Measurements from ENCODE around the gene PRRC2B. TPM values are rescaled to one million over a fixed set of nuclear protein-coding genes. Genes with fewer than 3 reads are reported as not detected.

PRRC2B gene
- total and polyA plus RNA-seq, 2 of the 13 experiments (the other 11 are each of a cell fraction or from before 2014, with no cell fraction given): 20.8 to 37.4 TPM

DNA sequence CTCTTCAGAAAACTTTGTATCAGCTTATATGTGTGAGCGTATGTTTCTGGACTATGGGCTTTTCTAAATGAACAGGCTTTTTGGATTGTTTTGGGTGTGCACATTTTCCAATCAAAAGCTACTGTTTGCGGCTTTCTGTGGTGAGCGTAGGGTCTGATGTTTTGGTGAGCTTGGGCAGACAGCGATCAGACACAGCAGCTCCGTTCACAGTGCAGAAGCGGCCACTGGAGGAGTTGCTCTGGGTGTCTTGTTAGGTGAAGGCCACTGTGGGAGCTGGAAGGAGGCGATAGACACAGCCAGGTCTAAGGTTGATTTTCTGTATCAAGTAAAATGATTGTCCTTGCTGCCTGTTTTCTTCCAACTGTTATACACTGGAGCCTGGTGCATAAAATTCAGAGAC lies 11.1 kb downstream of the PRRC2B start (continued):
- TF ChIP-seq, protein P1, sequence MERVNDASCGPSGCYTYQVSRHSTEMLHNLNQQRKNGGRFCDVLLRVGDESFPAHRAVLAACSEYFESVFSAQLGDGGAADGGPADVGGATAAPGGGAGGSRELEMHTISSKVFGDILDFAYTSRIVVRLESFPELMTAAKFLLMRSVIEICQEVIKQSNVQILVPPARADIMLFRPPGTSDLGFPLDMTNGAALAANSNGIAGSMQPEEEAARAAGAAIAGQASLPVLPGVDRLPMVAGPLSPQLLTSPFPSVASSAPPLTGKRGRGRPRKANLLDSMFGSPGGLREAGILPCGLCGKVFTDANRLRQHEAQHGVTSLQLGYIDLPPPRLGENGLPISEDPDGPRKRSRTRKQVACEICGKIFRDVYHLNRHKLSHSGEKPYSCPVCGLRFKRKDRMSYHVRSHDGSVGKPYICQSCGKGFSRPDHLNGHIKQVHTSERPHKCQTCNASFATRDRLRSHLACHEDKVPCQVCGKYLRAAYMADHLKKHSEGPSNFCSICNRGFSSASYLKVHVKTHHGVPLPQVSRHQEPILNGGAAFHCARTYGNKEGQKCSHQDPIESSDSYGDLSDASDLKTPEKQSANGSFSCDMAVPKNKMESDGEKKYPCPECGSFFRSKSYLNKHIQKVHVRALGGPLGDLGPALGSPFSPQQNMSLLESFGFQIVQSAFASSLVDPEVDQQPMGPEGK (CRISPR knock-in tag; IDR thresholded peaks at IDR 0.05): no peak

DNA sequence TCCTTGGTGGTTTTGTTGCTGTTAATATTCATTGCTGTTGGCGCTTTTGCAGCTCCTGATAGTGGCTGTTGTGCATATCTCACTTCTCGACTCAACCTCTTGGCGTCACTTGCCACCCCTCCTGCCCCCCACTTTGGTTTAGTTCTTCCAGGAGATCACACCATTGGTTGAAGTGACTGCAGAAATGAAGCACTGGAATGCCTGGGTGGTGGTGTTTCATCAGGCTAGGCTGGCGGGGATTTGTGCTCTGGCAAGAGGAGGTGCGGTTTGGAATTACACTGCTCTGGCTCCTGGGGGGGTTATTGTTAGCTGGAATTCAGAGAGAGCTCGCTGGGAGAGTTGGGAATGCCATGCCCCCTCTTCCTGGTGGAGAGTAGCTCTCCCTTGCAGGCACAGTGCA lies 11.5 kb downstream of the PRRC2B start:
- POLR2A ChIA-PET: interaction anchor here (1.9 kb wide), 1 partner anchor 33 kb away, joined by 5 read pairs; no protein-coding TSS in a partner anchor
- H3K79me2 ChIP-seq (ENCODE audit: insufficient read depth, low read length): peaks cover 98% of the 10 kb centered on the region
- intact Hi-C loops (cut with micrococcal nuclease; ENCODE audit: unreplicated experiment): no loop called here
- no peak for DNase-seq (ENCODE audit: low spot score)
- peak overlapping the region; percentile 60; the same call in 1 of the 2 replicates for H3K4me2 ChIP-seq (ENCODE audit: low read depth, low read length)
- 0 out of 5 replicates have a peak, but pooled peaks cover 0 to 5% of the 10 kb centered on the region in 2 experiments for H3K36me3 ChIP-seq (replicated peaks in 1 of 2; ENCODE audit: control insufficient read depth in 1 of 2, insufficient read depth in 2 of 2, low read length in 2 of 2)
- peaks cover 100% of the 10 kb centered on the region for H3K4me1 ChIP-seq (ENCODE audit: insufficient read depth, low read length)
- BruUV-seq (replicated peaks): no TSS peak
- 98% methylated on average over 4 of the region's 6 CpGs for WGBS (ENCODE audit: low lambda C conversion rate)
- CTCF ChIA-PET (ENCODE audit: low intra/inter-chr PET ratio, low total read pairs): no interaction called here
- ATAC-seq: no peak
- peaks cover 91% of the 10 kb centered on the region for H4K20me1 ChIP-seq (ENCODE audit: insufficient read depth, low read length)
- no peaks in the 10 kb centered on the region for H3K27me3 ChIP-seq (ENCODE audit: control insufficient read depth in 1 of 2, insufficient read depth in 2 of 2, low read length in 2 of 2)
- in situ Hi-C loops (cut with HindIII; ENCODE audit: extremely low pct_ligation_motif_present, low pct_unique_long_range_greater_than_20kb): no loop called here
- H3K27ac ChIP-seq (ENCODE audit: extremely low read length, insufficient read depth, low read length): no peak overlapping the region
- no peak overlapping the region for H2AFZ ChIP-seq (ENCODE audit: low read length)
- no peak overlapping the region for H3K4me3 ChIP-seq (replicated peaks in 1 of 3; ENCODE audit: insufficient read depth in 1 of 3, low read depth in 2 of 3, low read length in 3 of 3)
- TF ChIP-seq, protein P2, sequence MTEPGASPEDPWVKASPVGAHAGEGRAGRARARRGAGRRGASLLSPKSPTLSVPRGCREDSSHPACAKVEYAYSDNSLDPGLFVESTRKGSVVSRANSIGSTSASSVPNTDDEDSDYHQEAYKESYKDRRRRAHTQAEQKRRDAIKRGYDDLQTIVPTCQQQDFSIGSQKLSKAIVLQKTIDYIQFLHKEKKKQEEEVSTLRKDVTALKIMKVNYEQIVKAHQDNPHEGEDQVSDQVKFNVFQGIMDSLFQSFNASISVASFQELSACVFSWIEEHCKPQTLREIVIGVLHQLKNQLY (CRISPR knock-in tag; IDR thresholded peaks at IDR 0.05): no peak
- TF ChIP-seq ZNF746 (CRISPR knock-in tag; IDR thresholded peaks at IDR 0.05) (no peak), PHF20 (CRISPR knock-in tag; IDR thresholded peaks at IDR 0.05) (no peak), FLYWCH1 (CRISPR knock-in tag; IDR thresholded peaks at IDR 0.05) (no peak), PPARG (CRISPR knock-in tag; conservative IDR thresholded peaks at IDR 0.05) (no peak), ZNF674 (CRISPR knock-in tag; IDR thresholded peaks at IDR 0.05; ENCODE audit: low read depth) (no peak), PRPF4 (IDR thresholded peaks at IDR 0.05; ENCODE audit: low read depth, low read length, poor library complexity, severe bottlenecking) (no peak), ISL2 (CRISPR knock-in tag; IDR thresholded peaks at IDR 0.05) (no peak), MBD4 (IDR thresholded peaks at IDR 0.05; ENCODE audit: borderline replicate concordance, low read length) (no peak), IKZF1 (IDR thresholded peaks at IDR 0.05) (no peak), NFRKB (IDR thresholded peaks at IDR 0.05) (no peak), CHD4 (IDR thresholded peaks at IDR 0.05; ENCODE audit: borderline replicate concordance, low read length) (no peak), ZNF383 (CRISPR knock-in tag; IDR thresholded peaks at IDR 0.05; ENCODE audit: borderline replicate concordance) (no peak), SMAD3 (CRISPR knock-in tag; IDR thresholded peaks at IDR 0.05) (no peak)
- TF ChIP-seq, protein P3, sequence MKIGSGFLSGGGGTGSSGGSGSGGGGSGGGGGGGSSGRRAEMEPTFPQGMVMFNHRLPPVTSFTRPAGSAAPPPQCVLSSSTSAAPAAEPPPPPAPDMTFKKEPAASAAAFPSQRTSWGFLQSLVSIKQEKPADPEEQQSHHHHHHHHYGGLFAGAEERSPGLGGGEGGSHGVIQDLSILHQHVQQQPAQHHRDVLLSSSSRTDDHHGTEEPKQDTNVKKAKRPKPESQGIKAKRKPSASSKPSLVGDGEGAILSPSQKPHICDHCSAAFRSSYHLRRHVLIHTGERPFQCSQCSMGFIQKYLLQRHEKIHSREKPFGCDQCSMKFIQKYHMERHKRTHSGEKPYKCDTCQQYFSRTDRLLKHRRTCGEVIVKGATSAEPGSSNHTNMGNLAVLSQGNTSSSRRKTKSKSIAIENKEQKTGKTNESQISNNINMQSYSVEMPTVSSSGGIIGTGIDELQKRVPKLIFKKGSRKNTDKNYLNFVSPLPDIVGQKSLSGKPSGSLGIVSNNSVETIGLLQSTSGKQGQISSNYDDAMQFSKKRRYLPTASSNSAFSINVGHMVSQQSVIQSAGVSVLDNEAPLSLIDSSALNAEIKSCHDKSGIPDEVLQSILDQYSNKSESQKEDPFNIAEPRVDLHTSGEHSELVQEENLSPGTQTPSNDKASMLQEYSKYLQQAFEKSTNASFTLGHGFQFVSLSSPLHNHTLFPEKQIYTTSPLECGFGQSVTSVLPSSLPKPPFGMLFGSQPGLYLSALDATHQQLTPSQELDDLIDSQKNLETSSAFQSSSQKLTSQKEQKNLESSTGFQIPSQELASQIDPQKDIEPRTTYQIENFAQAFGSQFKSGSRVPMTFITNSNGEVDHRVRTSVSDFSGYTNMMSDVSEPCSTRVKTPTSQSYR (CRISPR knock-in tag; IDR thresholded peaks at IDR 0.05; ENCODE audit: borderline replicate concordance): no peak
- TF ChIP-seq, protein P4, sequence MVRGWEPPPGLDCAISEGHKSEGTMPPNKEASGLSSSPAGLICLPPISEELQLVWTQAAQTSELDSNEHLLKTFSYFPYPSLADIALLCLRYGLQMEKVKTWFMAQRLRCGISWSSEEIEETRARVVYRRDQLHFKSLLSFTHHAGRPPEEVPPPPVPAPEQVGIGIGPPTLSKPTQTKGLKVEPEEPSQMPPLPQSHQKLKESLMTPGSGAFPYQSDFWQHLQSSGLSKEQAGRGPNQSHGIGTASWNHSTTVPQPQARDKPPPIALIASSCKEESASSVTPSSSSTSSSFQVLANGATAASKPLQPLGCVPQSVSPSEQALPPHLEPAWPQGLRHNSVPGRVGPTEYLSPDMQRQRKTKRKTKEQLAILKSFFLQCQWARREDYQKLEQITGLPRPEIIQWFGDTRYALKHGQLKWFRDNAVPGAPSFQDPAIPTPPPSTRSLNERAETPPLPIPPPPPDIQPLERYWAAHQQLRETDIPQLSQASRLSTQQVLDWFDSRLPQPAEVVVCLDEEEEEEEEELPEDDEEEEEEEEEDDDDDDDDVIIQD (CRISPR knock-in tag; IDR thresholded peaks at IDR 0.05; ENCODE audit: low read depth): no peak
- FAIRE-seq: no peak
- no peaks in the 10 kb centered on the region for H3K9me3 ChIP-seq (ENCODE audit: low read length)
- H3K9ac ChIP-seq (ENCODE audit: insufficient read depth, low read depth, low read length): no peak overlapping the region
